ENCODE results near the gene LAIR2.

DNA sequence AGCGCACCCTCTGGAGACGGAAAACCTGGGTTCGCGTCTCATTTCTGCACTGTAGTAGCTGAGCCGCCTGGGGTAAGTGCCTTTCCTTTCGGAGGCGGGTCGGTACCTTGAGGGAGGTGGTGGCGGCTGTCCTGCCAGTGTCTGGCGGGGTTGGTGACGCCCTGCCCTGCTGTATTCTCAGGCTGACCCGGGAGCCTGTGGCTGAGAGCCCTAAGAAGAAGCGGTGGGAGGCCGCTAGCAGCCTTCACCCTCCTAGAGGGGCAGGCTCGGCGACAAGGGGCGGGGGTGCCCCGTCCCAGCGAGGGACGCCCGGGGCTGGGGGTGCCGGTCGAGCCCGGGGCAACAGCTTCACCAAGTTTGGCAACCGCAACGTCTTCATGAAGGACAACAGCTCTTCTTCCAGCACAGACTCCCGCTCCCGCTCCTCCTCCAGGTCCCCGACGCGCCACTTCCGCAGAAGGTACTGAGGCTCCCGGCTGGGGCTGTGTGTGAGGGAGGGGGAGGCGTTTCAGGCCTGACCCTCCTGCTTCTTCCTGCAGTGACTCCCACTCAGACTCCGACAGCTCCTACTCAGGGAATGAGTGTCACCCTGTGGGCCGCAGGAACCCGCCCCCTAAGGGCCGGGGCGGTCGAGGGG is 46.7 kb upstream of the LAIR2 start:
- TF ChIP-seq POLR2AphosphoS5 (IDR thresholded peaks at IDR 0.05; ENCODE audit: low read depth, low read length) (no peak), YY1 (IDR thresholded peaks at IDR 0.05; ENCODE audit: extremely low read depth, insufficient replicate concordance, low read depth, low read length) (no peak)

All from HCT116 (cell line).